ENCODE data around the gene CXXC5.

DNA sequence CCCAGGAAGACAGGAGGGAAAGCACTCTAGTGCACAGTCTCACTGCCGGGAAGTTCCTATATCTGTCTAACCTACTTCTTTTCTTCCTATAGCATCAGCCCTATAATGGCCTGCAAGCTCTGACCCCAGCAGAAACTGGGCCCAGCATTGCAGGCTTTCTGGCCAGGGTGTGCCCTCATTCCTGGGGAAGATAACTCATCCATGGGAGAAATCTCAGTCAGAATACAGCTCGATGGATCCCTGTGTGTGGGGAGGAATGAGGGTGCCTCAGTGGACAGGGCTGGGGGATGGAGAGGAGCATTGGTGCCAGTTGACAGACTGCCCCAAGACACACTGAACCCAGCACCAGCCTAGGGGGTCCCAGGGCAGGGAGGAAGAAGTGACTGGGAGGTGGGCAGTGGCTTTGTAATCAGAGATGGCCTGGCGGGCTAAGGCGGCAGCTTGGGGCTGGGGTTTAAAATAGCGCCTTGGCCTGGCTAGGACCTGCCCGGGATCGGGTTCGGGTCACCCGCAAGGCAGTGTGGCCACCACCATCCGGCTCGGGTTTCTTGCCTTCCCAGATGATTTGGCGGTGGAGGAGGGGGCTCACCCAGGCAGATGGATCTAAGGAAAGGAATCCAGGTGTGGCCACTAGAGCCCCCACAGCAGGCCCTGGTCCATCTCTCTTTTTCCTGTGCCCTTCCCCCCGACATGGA is 7.6 kb upstream of the CXXC5 start:
- TF ChIP-seq, protein P1, sequence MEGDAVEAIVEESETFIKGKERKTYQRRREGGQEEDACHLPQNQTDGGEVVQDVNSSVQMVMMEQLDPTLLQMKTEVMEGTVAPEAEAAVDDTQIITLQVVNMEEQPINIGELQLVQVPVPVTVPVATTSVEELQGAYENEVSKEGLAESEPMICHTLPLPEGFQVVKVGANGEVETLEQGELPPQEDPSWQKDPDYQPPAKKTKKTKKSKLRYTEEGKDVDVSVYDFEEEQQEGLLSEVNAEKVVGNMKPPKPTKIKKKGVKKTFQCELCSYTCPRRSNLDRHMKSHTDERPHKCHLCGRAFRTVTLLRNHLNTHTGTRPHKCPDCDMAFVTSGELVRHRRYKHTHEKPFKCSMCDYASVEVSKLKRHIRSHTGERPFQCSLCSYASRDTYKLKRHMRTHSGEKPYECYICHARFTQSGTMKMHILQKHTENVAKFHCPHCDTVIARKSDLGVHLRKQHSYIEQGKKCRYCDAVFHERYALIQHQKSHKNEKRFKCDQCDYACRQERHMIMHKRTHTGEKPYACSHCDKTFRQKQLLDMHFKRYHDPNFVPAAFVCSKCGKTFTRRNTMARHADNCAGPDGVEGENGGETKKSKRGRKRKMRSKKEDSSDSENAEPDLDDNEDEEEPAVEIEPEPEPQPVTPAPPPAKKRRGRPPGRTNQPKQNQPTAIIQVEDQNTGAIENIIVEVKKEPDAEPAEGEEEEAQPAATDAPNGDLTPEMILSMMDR (IDR thresholded peaks at IDR 0.05; ENCODE audit: poor library complexity), result no peak
- no peak for TF ChIP-seq EZH2phosphoT487 (IDR thresholded peaks at IDR 0.05; ENCODE audit: low read depth, severe bottlenecking, unreplicated experiment)
- TF ChIP-seq EZH2 (IDR thresholded peaks at IDR 0.05; ENCODE audit: borderline replicate concordance), result no peak
